Measurements from ENCODE around the gene FAM83G.

Gene FAM83G

GRCh38 chr17:19012171-19013080 is 7.9 kb upstream of the FAM83G start:
- no peak for DNase-seq (ENCODE audit: low read depth)
- H3K4me3 ChIP-seq (ENCODE audit: low read depth, low read length) = no peak overlapping the region
- TF ChIP-seq, protein P1, sequence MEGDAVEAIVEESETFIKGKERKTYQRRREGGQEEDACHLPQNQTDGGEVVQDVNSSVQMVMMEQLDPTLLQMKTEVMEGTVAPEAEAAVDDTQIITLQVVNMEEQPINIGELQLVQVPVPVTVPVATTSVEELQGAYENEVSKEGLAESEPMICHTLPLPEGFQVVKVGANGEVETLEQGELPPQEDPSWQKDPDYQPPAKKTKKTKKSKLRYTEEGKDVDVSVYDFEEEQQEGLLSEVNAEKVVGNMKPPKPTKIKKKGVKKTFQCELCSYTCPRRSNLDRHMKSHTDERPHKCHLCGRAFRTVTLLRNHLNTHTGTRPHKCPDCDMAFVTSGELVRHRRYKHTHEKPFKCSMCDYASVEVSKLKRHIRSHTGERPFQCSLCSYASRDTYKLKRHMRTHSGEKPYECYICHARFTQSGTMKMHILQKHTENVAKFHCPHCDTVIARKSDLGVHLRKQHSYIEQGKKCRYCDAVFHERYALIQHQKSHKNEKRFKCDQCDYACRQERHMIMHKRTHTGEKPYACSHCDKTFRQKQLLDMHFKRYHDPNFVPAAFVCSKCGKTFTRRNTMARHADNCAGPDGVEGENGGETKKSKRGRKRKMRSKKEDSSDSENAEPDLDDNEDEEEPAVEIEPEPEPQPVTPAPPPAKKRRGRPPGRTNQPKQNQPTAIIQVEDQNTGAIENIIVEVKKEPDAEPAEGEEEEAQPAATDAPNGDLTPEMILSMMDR (IDR thresholded peaks at IDR 0.05; ENCODE audit: low read depth, low read length, missing control alignments) = no peak

- TF ChIP-seq, protein P1 (IDR thresholded peaks at IDR 0.05; ENCODE audit: low read depth, low read length, missing control alignments) = no peak
- H3K4me3 ChIP-seq (ENCODE audit: low read depth, low read length) = no peak overlapping the region
Measured at GRCh38 chr17:19011581-19011980, 7.0 kb upstream of the FAM83G start.

DNA sequence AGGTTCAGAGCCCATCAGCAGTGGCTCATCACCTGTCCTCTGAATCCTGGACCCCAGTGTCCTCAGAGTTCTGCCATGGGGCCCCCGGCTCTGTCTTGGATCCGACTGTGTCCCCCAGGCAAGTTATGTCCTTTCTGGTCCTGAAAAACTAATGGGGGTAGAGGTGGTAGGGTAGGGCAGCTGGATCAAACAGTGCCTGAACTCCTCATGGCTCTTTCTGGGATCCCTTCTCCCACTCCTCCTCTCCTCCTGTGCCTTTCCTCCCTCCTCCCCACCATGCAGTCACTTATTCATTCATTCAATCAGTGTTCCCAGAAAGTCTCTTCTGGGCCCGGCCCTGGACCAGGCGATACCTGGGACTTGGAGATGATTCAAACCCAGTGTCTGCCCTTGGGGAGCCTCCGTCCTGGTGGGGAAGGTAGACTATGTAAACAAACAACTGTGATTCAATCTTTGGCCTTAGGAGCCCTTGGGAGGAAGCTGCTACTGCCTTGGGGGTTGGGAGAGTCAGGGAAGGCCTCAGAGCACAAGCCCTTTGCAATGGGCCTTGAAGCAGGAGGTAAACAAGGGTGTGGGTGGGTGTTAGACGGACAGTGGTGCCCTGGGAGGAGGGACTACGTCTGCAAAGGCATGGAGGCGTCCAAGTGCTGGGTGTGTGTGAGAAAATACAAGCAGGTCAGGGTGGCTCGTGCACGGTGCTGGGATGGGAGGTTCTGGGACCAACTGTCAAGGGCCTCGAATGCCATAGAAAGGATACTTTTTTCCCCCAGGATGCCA is 6.4 kb upstream of the FAM83G start:
- no peak overlapping the region for H3K4me3 ChIP-seq (ENCODE audit: low read depth, low read length)
- DNase-seq (ENCODE audit: low read depth) = no peak
- TF ChIP-seq, protein P1 (IDR thresholded peaks at IDR 0.05; ENCODE audit: low read depth, low read length, missing control alignments) = no peak

More at GRCh38 chr17:19011581-19011980, 7.0 kb upstream of the FAM83G start:
- DNase-seq (ENCODE audit: low read depth) = no peak

GRCh38 chr17:19009970-19010369 is 5.4 kb upstream of the FAM83G start:
- TF ChIP-seq, protein P1 (IDR thresholded peaks at IDR 0.05; ENCODE audit: low read depth, low read length, missing control alignments) = no peak
- H3K4me3 ChIP-seq (ENCODE audit: low read depth, low read length) = no peak overlapping the region
- DNase-seq (ENCODE audit: low read depth) = no peak

- TF ChIP-seq, protein P1 (IDR thresholded peaks at IDR 0.05; ENCODE audit: low read depth, low read length, missing control alignments) = no peak
- DNase-seq (ENCODE audit: low read depth) = no peak
- H3K4me3 ChIP-seq (ENCODE audit: low read depth, low read length) = no peak overlapping the region
Measured at GRCh38 chr17:19006698-19007097, 2.1 kb upstream of the FAM83G start.

- no peak overlapping the region for H3K4me3 ChIP-seq (ENCODE audit: low read depth, low read length)
Measured at GRCh38 chr17:19005789-19006430, 1.3 kb upstream of the FAM83G start.

More at GRCh38 chr17:19005789-19006430, 1.3 kb upstream of the FAM83G start:
- TF ChIP-seq, protein P1 (IDR thresholded peaks at IDR 0.05; ENCODE audit: low read depth, low read length, missing control alignments) = no peak
- no peak for DNase-seq (ENCODE audit: low read depth)
